IMR-90 (cell line): ENCODE measurements around the gene RPS26. TPM values are rescaled to one million over a fixed set of nuclear protein-coding genes. Genes with fewer than 3 reads are reported as not detected.

ENCODE experiments used
- ATAC-seq: fragments of 200-7000 bp; cut with Tn5 transposase; 2 replicates; pipeline ENCODE4 v1.9.1; 2020; ENCODE audit warnings: low read depth, mild to moderate bottlenecking, moderate library complexity
- BruUV-seq: library from RNA; stranded (reverse); fragments of 400-500 nt; replicated peaks from 2 replicates; lab custom pipeline; 2021; lab: Mats Ljungman, UMichigan
- CTCF ChIA-PET: fragments of 300-600 bp; formaldehyde crosslinking; extraction: SDS; loops from one replicate; lab custom pipeline; 2021; ENCODE audit warnings: antibody characterized with exemption; lab: Yijun Ruan, JAX
- POLR2A ChIA-PET: fragments of 300-600 bp; sonication (Branson Sonifier 250); formaldehyde crosslinking; loops from one replicate; lab custom pipeline; 2022; ENCODE audit warnings: antibody characterized with exemption; ENCODE audit not compliant: unreplicated experiment; lab: Charles Lee
- DNase-seq: peaks from one replicate; pipeline ENCODE4 v3.0.0; 2013
- H2AFZ ChIP-seq: replicated peaks from 2 replicates; pipeline ENCODE3; 2013; ENCODE audit warnings: low read length, mild to moderate bottlenecking; ENCODE audit not compliant: poor library complexity
- H2AK5ac ChIP-seq: 2 replicates; pipeline ENCODE4 v1.6.1; 2013; ENCODE audit warnings: low read depth, low read length, inconsistent platforms
- H2AK9ac ChIP-seq: replicated peaks from 2 replicates; pipeline ENCODE3; 2013; ENCODE audit warnings: mild to moderate bottlenecking, low read depth, low read length, moderate library complexity; ENCODE audit not compliant: poor library complexity
- H2BK120ac ChIP-seq: 2 replicates; pipeline ENCODE4 v1.6.1; 2013; ENCODE audit warnings: low read depth, low read length, inconsistent platforms
- H2BK15ac ChIP-seq: 3 replicates; pipeline ENCODE4 v1.6.1; 2013; ENCODE audit warnings: low read depth, low read length, inconsistent platforms
- H2BK20ac ChIP-seq: 2 replicates; pipeline ENCODE4 v1.6.1; 2013; ENCODE audit warnings: low read depth, mild to moderate bottlenecking, inconsistent platforms, low read length, moderate library complexity
- H2BK5ac ChIP-seq: 2 replicates; pipeline ENCODE4 v1.6.1; 2013; ENCODE audit warnings: mild to moderate bottlenecking, low read depth, low read length, inconsistent platforms; ENCODE audit not compliant: poor library complexity, severe bottlenecking
- H3K14ac ChIP-seq: replicated peaks from 2 replicates; pipeline ENCODE4 v1.6.1; 2013; ENCODE audit warnings: low read depth, low read length, inconsistent platforms
- H3K18ac ChIP-seq: 2 replicates; pipeline ENCODE4 v1.6.1; 2013; ENCODE audit warnings: low read depth, low read length, control low read depth
- H3K23ac ChIP-seq: 2 replicates; pipeline ENCODE4 v1.6.1; 2013; ENCODE audit warnings: low read depth, low read length, inconsistent platforms
- H3K27ac ChIP-seq: 2 replicates; pipeline ENCODE4 v1.5.1; 2013; ENCODE audit warnings: mild to moderate bottlenecking, control low read depth, low read length; ENCODE audit not compliant: insufficient read depth
- H3K27me3 ChIP-seq: 2 replicates; pipeline ENCODE4 v1.6.1; 2013; ENCODE audit warnings: low read length; ENCODE audit not compliant: control insufficient read depth, insufficient read depth
- H3K36me3 ChIP-seq: 2 replicates; pipeline ENCODE4 v1.6.1; 2013; ENCODE audit warnings: low read length, mixed read lengths; ENCODE audit not compliant: control insufficient read depth, insufficient read depth
- H3K4ac ChIP-seq: 2 replicates; pipeline ENCODE4 v1.6.1; 2013; ENCODE audit warnings: low read depth, low read length, inconsistent platforms
- H3K4me1 ChIP-seq: 2 replicates; pipeline ENCODE4 v1.6.1; 2013; ENCODE audit warnings: low read length, mixed read lengths; ENCODE audit not compliant: control insufficient read depth, insufficient read depth
- H3K4me2 ChIP-seq: 2 replicates; pipeline ENCODE4 v1.6.1; 2013; ENCODE audit warnings: low read depth, mild to moderate bottlenecking, control low read depth, low read length, moderate library complexity
- H3K4me3 ChIP-seq: 2 replicates; pipeline ENCODE4 v1.5.1; 2013; ENCODE audit warnings: low read depth, mild to moderate bottlenecking, control low read depth, low read length, moderate library complexity; ENCODE audit not compliant: insufficient read depth
- H3K56ac ChIP-seq: 2 replicates; pipeline ENCODE4 v1.6.1; 2013; ENCODE audit warnings: low read length, inconsistent platforms; ENCODE audit not compliant: insufficient read depth; ENCODE audit errors: extremely low read depth
- H3K79me1 ChIP-seq, 2 experiments: 2 replicates each; pipeline ENCODE4 v1.6.1; 2013; ENCODE audit warnings: low read length in 2 of 2, inconsistent platforms in 1 of 2, low read depth in 1 of 2
- H3K9ac ChIP-seq: 2 replicates; pipeline ENCODE4 v1.6.1; 2013; ENCODE audit warnings: low read depth, low read length, control low read depth
- H3K9me1 ChIP-seq: 2 replicates; pipeline ENCODE4 v1.6.1; 2013; ENCODE audit warnings: low read length, inconsistent platforms; ENCODE audit not compliant: insufficient read depth
- H3K9me3 ChIP-seq: 2 replicates; pipeline ENCODE4 v1.6.1; 2013; ENCODE audit warnings: low read length; ENCODE audit not compliant: control insufficient read depth, insufficient read depth
- H4K20me1 ChIP-seq: 2 replicates; pipeline ENCODE4 v1.6.1; 2013; ENCODE audit warnings: low read length, inconsistent platforms; ENCODE audit not compliant: insufficient read depth
- H4K5ac ChIP-seq: 2 replicates; pipeline ENCODE4 v1.6.1; 2013; ENCODE audit warnings: mild to moderate bottlenecking, low read depth, low read length, control low read depth
- H4K8ac ChIP-seq, 2 experiments: 2 replicates each; pipeline ENCODE4 v1.6.1; 2013; ENCODE audit warnings: low read depth in 2 of 2, low read length in 2 of 2, control low read depth in 1 of 2, inconsistent platforms in 1 of 2
- H4K91ac ChIP-seq: 2 replicates; pipeline ENCODE4 v1.6.1; 2013; ENCODE audit warnings: low read depth, low read length, inconsistent platforms; ENCODE audit not compliant: insufficient read depth
- BHLHE40 ChIP-seq: fragments of 150-350 bp; IDR thresholded peaks from 2 replicates; pipeline ENCODE4 v1.6.1; 2016; ENCODE audit warnings: mild to moderate bottlenecking, low read depth, low read length
- CEBPB ChIP-seq: IDR thresholded peaks from 2 replicates; pipeline ENCODE4 v1.6.1; 2012; ENCODE audit warnings: low read depth, low read length, improper control_type of control experiment
- CHD1 ChIP-seq: IDR thresholded peaks from 2 replicates; pipeline ENCODE4 v1.6.1; 2012; ENCODE audit warnings: low read depth, low read length, improper control_type of control experiment
- FOS ChIP-seq: fragments of 150-350 bp; IDR thresholded peaks from 2 replicates; pipeline ENCODE4 v1.6.1; 2016; ENCODE audit warnings: low read depth, low read length
- MAFK ChIP-seq: IDR thresholded peaks from 2 replicates; pipeline ENCODE4 v1.6.1; 2012; ENCODE audit warnings: low read depth, low read length, improper control_type of control experiment
- MAZ ChIP-seq: IDR thresholded peaks from 2 replicates; pipeline ENCODE4 v1.6.1; 2012; ENCODE audit warnings: low read depth, mild to moderate bottlenecking, low read length, improper control_type of control experiment, moderate library complexity, borderline replicate concordance
- MXI1 ChIP-seq: IDR thresholded peaks from 2 replicates; pipeline ENCODE4 v1.6.1; 2012; ENCODE audit warnings: low read depth, mild to moderate bottlenecking, low read length, moderate library complexity, borderline replicate concordance
- NFE2L2 ChIP-seq: fragments of 150-350 bp; IDR thresholded peaks from 2 replicates; pipeline ENCODE4 v1.6.1; 2016; ENCODE audit warnings: low read depth, mild to moderate bottlenecking, low read length
- POLR2A ChIP-seq: IDR thresholded peaks from 2 replicates; pipeline ENCODE4 v1.6.1; 2012; ENCODE audit warnings: mild to moderate bottlenecking, low read depth, low read length
- RAD21 ChIP-seq: IDR thresholded peaks from 2 replicates; pipeline ENCODE4 v1.6.1; 2012; ENCODE audit warnings: low read length, improper control_type of control experiment
- RCOR1 ChIP-seq: IDR thresholded peaks from 2 replicates; pipeline ENCODE4 v1.6.1; 2012; ENCODE audit warnings: mild to moderate bottlenecking, low read length, improper control_type of control experiment; ENCODE audit not compliant: insufficient replicate concordance
- RFX5 ChIP-seq: IDR thresholded peaks from 2 replicates; pipeline ENCODE4 v1.8.0; 2012; ENCODE audit warnings: low read depth, mild to moderate bottlenecking, low read length, moderate library complexity
- SMC3 ChIP-seq: fragments of 150-350 bp; IDR thresholded peaks from 2 replicates; pipeline ENCODE4 v1.6.1; 2016; ENCODE audit warnings: low read depth, mild to moderate bottlenecking, antibody characterized with exemption, low read length, moderate library complexity
- WGBS, 2 experiments: methylation state at CpG; one replicate each; pipeline versions ENCODE4 v1.1.5 to v1.1.7; 2013; ENCODE audit warnings: missing lambda C conversion rate in 2 of 2; ENCODE audit not compliant: insufficient read length in 1 of 2; ENCODE audit errors: extremely low coverage in 2 of 2; 5-methylcytosine and 5-hydroxymethylcytosine counted together
- dilution Hi-C: fragments of 300-500 bp; cut with HindIII; formaldehyde crosslinking; loops from one replicate; pipeline ENCODE4 v1.14.3; 2018; ENCODE audit warnings: low sequenced_read_pairs; ENCODE audit not compliant: unreplicated experiment
- in situ Hi-C: fragments of 300-500 bp; cut with MboI; formaldehyde crosslinking; loops from 3 replicates; pipeline ENCODE4 v1.14.3; 2019; ENCODE audit warnings: low sequenced_read_pairs, inconsistent platforms, mixed read lengths
- intact Hi-C: fragments of 100-400 bp; cut with micrococcal nuclease; formaldehyde crosslinking; loops from 2 replicates; pipeline ENCODE4 v1.10.0; 2022
- polyA plus RNA-seq, 3 experiments: library from polyadenylated mRNA; depleted of rRNA; stranded (reverse); fragments of >200 nt; gene quantifications; 2 replicates each; pipeline ENCODE4 v1.2.3, GENCODE V29; 2012; ENCODE audit warnings: low replicate concordance in 1 of 3
- total RNA-seq: library from RNA; depleted of rRNA; stranded (reverse); fragments of >200 nt; gene quantifications from 2 replicates; pipeline ENCODE4 v1.2.3, GENCODE V29; 2012
- TF ChIP-seq, protein P1 (sequence below): conservative IDR thresholded peaks from 2 replicates; pipeline ENCODE4 v1.5.1; 2012; ENCODE audit warnings: mild to moderate bottlenecking, low read depth, low read length, improper control_type of control experiment
- TF ChIP-seq, protein P2 (sequence below): fragments of 150-350 bp; IDR thresholded peaks from 2 replicates; pipeline ENCODE4 v1.6.1; 2017; ENCODE audit warnings: mild to moderate bottlenecking, antibody characterized with exemption, low read length, low read depth

The RPS26 gene
- total and polyA plus RNA-seq, 2 of the 4 experiments (the other 2 are of a cell fraction): 307 to 1,824 TPM

DNA sequence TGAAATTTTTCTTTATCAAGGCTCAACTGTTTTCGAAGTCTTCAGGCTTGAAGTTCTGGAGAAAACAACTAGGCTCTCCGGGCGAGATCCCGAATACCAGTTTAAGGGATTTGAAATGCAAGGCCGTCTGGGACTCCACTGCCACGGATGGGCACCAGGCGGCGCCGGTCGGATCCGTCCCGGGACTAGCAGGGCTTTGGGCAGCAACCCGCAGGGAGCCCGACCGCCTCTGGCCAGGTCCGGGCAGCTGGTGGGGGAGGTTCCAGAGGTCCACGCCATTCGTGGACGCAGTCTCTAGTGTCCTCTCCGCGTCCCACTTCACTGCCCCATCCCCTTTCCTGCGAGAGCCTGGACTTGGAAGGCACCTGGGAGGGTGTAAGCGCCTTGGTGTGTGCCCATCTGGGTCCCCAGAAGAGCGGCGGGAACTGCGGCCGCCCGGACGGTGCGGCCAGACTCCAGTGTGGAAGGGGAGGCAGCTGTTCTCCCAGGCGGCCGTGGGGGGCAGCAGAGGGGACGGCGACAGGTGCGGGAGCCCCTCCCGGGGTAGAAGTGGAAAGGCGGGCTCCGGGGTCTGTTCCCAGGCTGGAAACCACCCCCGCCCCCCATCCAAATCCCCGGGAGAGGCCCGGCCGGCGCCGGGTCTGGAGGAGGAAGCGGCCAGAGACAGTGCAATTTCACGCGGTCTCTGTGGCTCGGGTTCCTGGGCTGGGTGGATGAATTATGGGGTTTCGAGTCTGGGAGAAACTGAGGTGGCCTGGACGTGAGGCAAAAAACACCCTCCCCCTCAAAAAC is 37.4 kb downstream of the RPS26 start:
- Histone ChIP-seq H3K27me3 (peaks cover 38% of the 10 kb centered on the region), H3K23ac (peak overlapping the region; percentile 84; the same call in 1 of the 2 replicates), H3K9me1 (0 out of 2 replicates have a peak, but pooled peaks cover 3% of the 10 kb centered on the region), H3K56ac (no peak overlapping the region), H4K8ac (peak overlapping the region in 1 of 2 experiments; percentile 90; a peak in 2 of 4 replicates), H3K9ac (peak overlapping the region; percentile 66; the same call in 1 of the 2 replicates), H2BK20ac (no peak overlapping the region; the same call in 1 of the 2 replicates), H2BK120ac (no peak overlapping the region; the same call in 1 of the 2 replicates), H3K4me2 (peak overlapping the region; percentile 96), H3K18ac (no peak overlapping the region), H2AK9ac (peak overlapping the region; percentile 85), H3K4me3 (peak overlapping the region; percentile 67), H4K91ac (no peak overlapping the region; the same call in 1 of the 2 replicates), H3K14ac (0 out of 2 replicates have a peak overlapping the region, but pooled peaks have one; percentile 61), H2BK15ac (no peak overlapping the region; the same call in 2 of the 3 replicates), H3K9me3 (no peaks in the 10 kb centered on the region), H2AFZ (peak overlapping the region; percentile 100), H2BK5ac (peak overlapping the region; percentile 49), H3K27ac (peak overlapping the region; percentile 47; the same call in 1 of the 2 replicates), H3K36me3 (no peaks in the 10 kb centered on the region), H4K20me1 (no peaks in the 10 kb centered on the region; the same call in 1 of the 2 replicates), H4K5ac (no peak overlapping the region), H3K4me1 (peaks cover 4% of the 10 kb centered on the region; the same call in 1 of the 2 replicates), H3K4ac (peak overlapping the region; percentile 76; the same call in 1 of the 2 replicates), H3K79me1 (no peaks in the 10 kb centered on the region), H2AK5ac (no peak overlapping the region)
- peak; percentile 90 for ATAC-seq
- peak; percentile 74 for DNase-seq
- ChIA-PET CTCF (interaction anchor here (0.6 to 1.4 kb wide), 6 partner anchors 22 to 142 kb away, joined by 3 to 4 read pairs (median 4); partner anchors contain the start of genes RPL41 and ZC3H10), POLR2A (no interaction called here)
- 13% methylated on average over 3 of the region's 50 CpGs; no CpG with 5 or more reads in 1 of the 2 experiments for WGBS, 2 experiments
- intact Hi-C loops: loop anchor here (1.0 to 2.0 kb wide), 2 partner anchors 25 to 32 kb away; partner anchors contain the start of gene PA2G4
- dilution Hi-C loops: no loop called here
- in situ Hi-C loops: no loop called here
- BruUV-seq: no TSS peak
- TF ChIP-seq, protein P1, sequence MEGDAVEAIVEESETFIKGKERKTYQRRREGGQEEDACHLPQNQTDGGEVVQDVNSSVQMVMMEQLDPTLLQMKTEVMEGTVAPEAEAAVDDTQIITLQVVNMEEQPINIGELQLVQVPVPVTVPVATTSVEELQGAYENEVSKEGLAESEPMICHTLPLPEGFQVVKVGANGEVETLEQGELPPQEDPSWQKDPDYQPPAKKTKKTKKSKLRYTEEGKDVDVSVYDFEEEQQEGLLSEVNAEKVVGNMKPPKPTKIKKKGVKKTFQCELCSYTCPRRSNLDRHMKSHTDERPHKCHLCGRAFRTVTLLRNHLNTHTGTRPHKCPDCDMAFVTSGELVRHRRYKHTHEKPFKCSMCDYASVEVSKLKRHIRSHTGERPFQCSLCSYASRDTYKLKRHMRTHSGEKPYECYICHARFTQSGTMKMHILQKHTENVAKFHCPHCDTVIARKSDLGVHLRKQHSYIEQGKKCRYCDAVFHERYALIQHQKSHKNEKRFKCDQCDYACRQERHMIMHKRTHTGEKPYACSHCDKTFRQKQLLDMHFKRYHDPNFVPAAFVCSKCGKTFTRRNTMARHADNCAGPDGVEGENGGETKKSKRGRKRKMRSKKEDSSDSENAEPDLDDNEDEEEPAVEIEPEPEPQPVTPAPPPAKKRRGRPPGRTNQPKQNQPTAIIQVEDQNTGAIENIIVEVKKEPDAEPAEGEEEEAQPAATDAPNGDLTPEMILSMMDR: peak; percentile 69
- TF ChIP-seq RAD21: peak; percentile 53
- no peak for TF ChIP-seq POLR2A
- no peak for TF ChIP-seq MAFK
- no peak for TF ChIP-seq CEBPB
- TF ChIP-seq, protein P2, sequence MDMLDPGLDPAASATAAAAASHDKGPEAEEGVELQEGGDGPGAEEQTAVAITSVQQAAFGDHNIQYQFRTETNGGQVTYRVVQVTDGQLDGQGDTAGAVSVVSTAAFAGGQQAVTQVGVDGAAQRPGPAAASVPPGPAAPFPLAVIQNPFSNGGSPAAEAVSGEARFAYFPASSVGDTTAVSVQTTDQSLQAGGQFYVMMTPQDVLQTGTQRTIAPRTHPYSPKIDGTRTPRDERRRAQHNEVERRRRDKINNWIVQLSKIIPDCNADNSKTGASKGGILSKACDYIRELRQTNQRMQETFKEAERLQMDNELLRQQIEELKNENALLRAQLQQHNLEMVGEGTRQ: no peak
- peak; percentile 69 for TF ChIP-seq SMC3
- no peak for TF ChIP-seq RFX5
- no peak for TF ChIP-seq FOS
- no peak for TF ChIP-seq NFE2L2
- TF ChIP-seq MAZ: no peak
- no peak for TF ChIP-seq CHD1
- no peak for TF ChIP-seq MXI1
- no peak for TF ChIP-seq BHLHE40
- peak; percentile 67 for TF ChIP-seq RCOR1
